Loucy (cell line): Measurements from ENCODE around the gene BTN2A1.

Experiments
- H2AFZ ChIP-seq: fragments of 200-600 bp; sonication (generic); 2 replicates; pipeline ENCODE4 v1.6.0; 2016; ENCODE audit warnings: antibody characterized with exemption, mild to moderate bottlenecking, low read length, moderate library complexity
- H3F3A ChIP-seq: fragments of 200-600 bp; 2 replicates; pipeline ENCODE4 v1.6.0; 2016; ENCODE audit warnings: antibody characterized with exemption, low read depth, mild to moderate bottlenecking
- H3K27me3 ChIP-seq: fragments of 200-600 bp; sonication (generic); 2 replicates; pipeline ENCODE4 v1.6.1; 2014; ENCODE audit warnings: low read length, mild to moderate bottlenecking; ENCODE audit not compliant: insufficient read depth, poor library complexity, severe bottlenecking
- H3K36me3 ChIP-seq: fragments of 200-600 bp; sonication (generic); 2 replicates; pipeline ENCODE4 v1.6.1; 2016; ENCODE audit warnings: low read length; ENCODE audit not compliant: insufficient read depth
- H3K4me1 ChIP-seq: fragments of 200-600 bp; sonication (generic); 2 replicates; pipeline ENCODE4 v1.5.1; 2014; ENCODE audit warnings: low read length, mild to moderate bottlenecking; ENCODE audit not compliant: insufficient read depth, poor library complexity, severe bottlenecking
- H3K4me2 ChIP-seq: fragments of 200-600 bp; sonication (generic); 2 replicates; pipeline ENCODE4 v1.6.0; 2014; ENCODE audit warnings: antibody characterized with exemption, low read length, low read depth, mild to moderate bottlenecking; ENCODE audit not compliant: poor library complexity, severe bottlenecking
- H3K4me3 ChIP-seq: fragments of 200-600 bp; sonication (generic); 2 replicates; pipeline ENCODE4 v1.5.1; 2014; ENCODE audit warnings: low read length, mild to moderate bottlenecking, mixed read lengths; ENCODE audit not compliant: poor library complexity, severe bottlenecking
- H3K79me2 ChIP-seq: fragments of 200-600 bp; sonication (generic); 2 replicates; pipeline ENCODE4 v1.6.1; 2014; ENCODE audit warnings: low read length; ENCODE audit not compliant: insufficient read depth
- H3K9ac ChIP-seq: fragments of 200-600 bp; sonication (generic); 2 replicates; pipeline ENCODE4 v1.6.0; 2014; ENCODE audit warnings: mild to moderate bottlenecking, low read depth, low read length, moderate library complexity; ENCODE audit not compliant: poor library complexity, severe bottlenecking
- H3K9me2 ChIP-seq: fragments of 200-600 bp; sonication (generic); replicated peaks from 2 replicates; pipeline ENCODE4 v1.6.1; 2016; ENCODE audit warnings: low read depth, low read length, mixed read lengths
- H3K9me3 ChIP-seq: fragments of 200-600 bp; sonication (generic); 2 replicates; pipeline ENCODE4 v1.6.1; 2014; ENCODE audit warnings: mild to moderate bottlenecking, antibody characterized with exemption, low read length, low read depth; ENCODE audit not compliant: insufficient read depth
- H4K20me1 ChIP-seq: fragments of 200-600 bp; sonication (generic); 2 replicates; pipeline ENCODE4 v1.6.0; 2014; ENCODE audit warnings: antibody characterized with exemption, low read length, mild to moderate bottlenecking; ENCODE audit not compliant: insufficient read depth, poor library complexity, severe bottlenecking
- EZH2phosphoT487 ChIP-seq: fragments of 200-600 bp; IDR thresholded peaks from 2 replicates; pipeline ENCODE4 v1.6.1; 2018; ENCODE audit warnings: antibody characterized with exemption, mild to moderate bottlenecking, moderate library complexity, borderline replicate concordance
- TF ChIP-seq, protein P1 (sequence below): fragments of 200-600 bp; sonication (generic); conservative IDR thresholded peaks from 2 replicates; pipeline ENCODE4 v1.5.1; 2014; ENCODE audit warnings: mild to moderate bottlenecking, antibody characterized with exemption, low read length

Gene BTN2A1

DNA sequence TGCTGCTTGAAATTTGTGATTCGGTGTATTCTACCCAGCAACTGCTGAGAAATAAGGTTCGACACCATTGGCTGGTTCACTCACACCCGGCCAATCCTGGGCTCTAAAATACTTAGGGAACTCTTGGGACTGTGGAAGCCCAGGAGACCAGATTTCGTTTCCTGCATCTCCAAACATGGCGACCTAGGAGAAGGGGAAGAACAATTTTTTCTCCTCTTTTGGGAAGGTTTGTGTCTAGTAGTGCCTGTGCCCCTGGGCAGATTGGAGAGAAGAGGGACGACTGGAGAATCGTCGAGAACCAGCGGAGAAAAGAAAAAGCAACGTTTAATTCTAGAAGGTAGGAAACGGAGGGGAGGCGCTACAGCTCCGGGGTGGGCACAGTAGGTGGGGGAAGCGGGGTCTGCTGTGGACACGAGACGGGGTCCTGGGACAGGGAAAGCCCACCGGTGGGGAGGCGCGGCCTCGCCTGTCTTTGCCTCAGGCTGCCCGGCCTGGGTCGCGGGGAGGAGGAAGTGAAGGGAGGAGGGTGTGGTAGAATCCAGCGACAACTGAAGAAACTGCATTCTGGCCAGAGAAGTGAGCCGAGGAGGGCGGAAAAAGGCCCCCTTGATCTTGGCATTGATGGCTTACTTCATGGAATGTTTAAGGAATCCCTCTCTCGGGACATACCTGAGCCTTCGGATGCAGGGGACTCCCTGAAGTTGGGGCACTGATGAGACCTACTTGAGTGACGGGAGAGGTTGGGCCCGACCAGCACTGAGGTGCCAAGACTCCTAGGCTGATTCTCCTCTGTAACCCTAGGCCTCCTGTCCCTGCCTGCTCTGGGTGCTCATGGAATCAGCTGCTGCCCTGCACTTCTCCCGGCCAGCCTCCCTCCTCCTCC is at the start of gene BTN2A1:
Gene BTN2A1, plus strand, starts transcription at position 150 of the 883 bp plus-strand sequence. Its CDS starts 682 bp downstream, at position 832.
- peaks cover 42% of the 10 kb centered on the region for H3K4me1 ChIP-seq
- peak within 1 kb of the TSS; percentile 95 for H2AFZ ChIP-seq
- no peaks in the 10 kb centered on the region for H3K27me3 ChIP-seq
- peaks cover 52% of the 10 kb centered on the region for H3K79me2 ChIP-seq
- peaks cover 16% of the 10 kb centered on the region for H4K20me1 ChIP-seq
- peak within 1 kb of the TSS; percentile 68 for H3K4me2 ChIP-seq
- peaks cover 8% of the 10 kb centered on the region; the same call in 1 of the 2 replicates for H3K36me3 ChIP-seq
- no peak for TF ChIP-seq EZH2phosphoT487
- TF ChIP-seq, protein P1, sequence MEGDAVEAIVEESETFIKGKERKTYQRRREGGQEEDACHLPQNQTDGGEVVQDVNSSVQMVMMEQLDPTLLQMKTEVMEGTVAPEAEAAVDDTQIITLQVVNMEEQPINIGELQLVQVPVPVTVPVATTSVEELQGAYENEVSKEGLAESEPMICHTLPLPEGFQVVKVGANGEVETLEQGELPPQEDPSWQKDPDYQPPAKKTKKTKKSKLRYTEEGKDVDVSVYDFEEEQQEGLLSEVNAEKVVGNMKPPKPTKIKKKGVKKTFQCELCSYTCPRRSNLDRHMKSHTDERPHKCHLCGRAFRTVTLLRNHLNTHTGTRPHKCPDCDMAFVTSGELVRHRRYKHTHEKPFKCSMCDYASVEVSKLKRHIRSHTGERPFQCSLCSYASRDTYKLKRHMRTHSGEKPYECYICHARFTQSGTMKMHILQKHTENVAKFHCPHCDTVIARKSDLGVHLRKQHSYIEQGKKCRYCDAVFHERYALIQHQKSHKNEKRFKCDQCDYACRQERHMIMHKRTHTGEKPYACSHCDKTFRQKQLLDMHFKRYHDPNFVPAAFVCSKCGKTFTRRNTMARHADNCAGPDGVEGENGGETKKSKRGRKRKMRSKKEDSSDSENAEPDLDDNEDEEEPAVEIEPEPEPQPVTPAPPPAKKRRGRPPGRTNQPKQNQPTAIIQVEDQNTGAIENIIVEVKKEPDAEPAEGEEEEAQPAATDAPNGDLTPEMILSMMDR, result peak; percentile 31; the same call in 1 of the 2 replicates
- H3K4me3 ChIP-seq, result peak within 1 kb of the TSS; percentile 89
- no peaks in the 10 kb centered on the region for H3K9me2 ChIP-seq
- peak within 1 kb of the TSS; percentile 87 for H3K9ac ChIP-seq
- no peaks in the 10 kb centered on the region for H3F3A ChIP-seq
- H3K9me3 ChIP-seq, result no peaks in the 10 kb centered on the region

- Histone ChIP-seq H2AFZ (no peak overlapping the region), H3K9me3 (no peaks in the 10 kb centered on the region), H3K9ac (no peak overlapping the region), H3K4me3 (no peak overlapping the region), H3K36me3 (no peaks in the 10 kb centered on the region), H3K4me2 (no peak overlapping the region), H3K27me3 (no peaks in the 10 kb centered on the region), H3K9me2 (no peaks in the 10 kb centered on the region), H3F3A (no peaks in the 10 kb centered on the region), H3K79me2 (peaks cover 8% of the 10 kb centered on the region; the same call in 1 of the 2 replicates), H3K4me1 (peaks cover 45% of the 10 kb centered on the region), H4K20me1 (no peaks in the 10 kb centered on the region)
- TF ChIP-seq, protein P1, result no peak
- no peak for TF ChIP-seq EZH2phosphoT487
These were observed 48.7 kb upstream of the BTN2A1 start for GRCh38 chr6:26408828-26409730.

GRCh38 chr6:26411751-26412150 is 46.0 kb upstream of the BTN2A1 start:
- H3K79me2 ChIP-seq, result no peaks in the 10 kb centered on the region
- H3F3A ChIP-seq, result no peaks in the 10 kb centered on the region
- H2AFZ ChIP-seq, result no peak overlapping the region
- no peaks in the 10 kb centered on the region for H3K9me2 ChIP-seq
- TF ChIP-seq, protein P1, result peak; percentile 17; the same call in 1 of the 2 replicates
- no peak for TF ChIP-seq EZH2phosphoT487
- H3K27me3 ChIP-seq, result no peaks in the 10 kb centered on the region
- peak overlapping the region; percentile 28 for H3K9ac ChIP-seq
- peaks cover 28% of the 10 kb centered on the region for H3K4me1 ChIP-seq
- no peak overlapping the region for H3K4me3 ChIP-seq
- H3K4me2 ChIP-seq, result peak overlapping the region; percentile 27
- no peaks in the 10 kb centered on the region for H4K20me1 ChIP-seq
- H3K36me3 ChIP-seq, result no peaks in the 10 kb centered on the region
- H3K9me3 ChIP-seq, result no peaks in the 10 kb centered on the region
